Measurements from ENCODE around the gene ANKAR.
A peak's percentile ranks its signal among the peaks of the same experiment; 100 is the strongest.
"Not testable (repeated sequence)": the region's sequence is repeated elsewhere in the genome, so short reads cannot be mapped to it uniquely, and the experiment has no call there.

ANKAR gene, protein sequence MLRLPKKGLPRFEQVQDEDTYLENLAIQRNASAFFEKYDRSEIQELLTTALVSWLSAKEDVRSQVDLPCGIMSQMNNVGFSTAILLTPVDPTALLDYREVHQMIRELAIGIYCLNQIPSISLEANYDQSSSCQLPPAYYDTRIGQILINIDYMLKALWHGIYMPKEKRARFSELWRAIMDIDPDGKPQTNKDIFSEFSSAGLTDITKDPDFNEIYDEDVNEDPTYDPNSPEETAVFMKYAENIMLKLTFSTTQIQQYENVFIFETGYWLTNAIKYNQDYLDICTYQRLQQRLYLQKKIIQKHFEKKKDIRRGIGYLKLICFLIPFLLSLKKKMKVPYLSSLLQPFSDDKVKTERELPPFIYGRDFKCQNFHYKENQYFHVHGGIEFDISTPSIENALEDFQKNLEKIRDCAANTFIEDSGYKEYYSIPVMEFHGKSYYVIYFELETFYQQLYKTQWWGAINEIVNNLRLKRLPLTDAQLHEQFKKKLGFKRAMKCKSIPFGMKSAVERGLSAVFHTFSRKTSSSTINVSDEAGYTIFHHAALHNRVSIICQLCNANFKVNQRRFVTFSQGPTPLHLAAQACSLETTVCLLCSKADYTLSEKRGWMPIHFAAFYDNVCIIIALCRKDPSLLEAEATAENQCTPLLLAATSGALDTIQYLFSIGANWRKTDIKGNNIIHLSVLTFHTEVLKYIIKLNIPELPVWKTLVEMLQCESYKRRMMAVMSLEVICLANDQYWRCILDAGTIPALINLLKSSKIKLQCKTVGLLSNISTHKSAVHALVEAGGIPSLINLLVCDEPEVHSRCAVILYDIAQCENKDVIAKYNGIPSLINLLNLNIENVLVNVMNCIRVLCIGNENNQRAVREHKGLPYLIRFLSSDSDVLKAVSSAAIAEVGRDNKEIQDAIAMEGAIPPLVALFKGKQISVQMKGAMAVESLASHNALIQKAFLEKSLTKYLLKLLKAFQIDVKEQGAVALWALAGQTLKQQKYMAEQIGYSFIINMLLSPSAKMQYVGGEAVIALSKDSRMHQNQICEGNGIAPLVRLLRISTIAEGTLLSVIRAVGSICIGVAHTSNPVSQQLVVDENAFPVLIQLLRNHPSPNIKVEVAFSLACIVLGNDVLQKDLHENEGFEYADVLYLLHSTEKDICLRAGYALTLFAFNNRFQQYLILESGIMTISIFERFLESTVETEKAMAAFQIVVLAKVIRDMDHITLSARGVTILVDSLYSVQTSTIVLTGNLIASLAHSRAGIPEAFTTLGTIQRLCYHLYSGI (N-terminal part only)

DNA sequence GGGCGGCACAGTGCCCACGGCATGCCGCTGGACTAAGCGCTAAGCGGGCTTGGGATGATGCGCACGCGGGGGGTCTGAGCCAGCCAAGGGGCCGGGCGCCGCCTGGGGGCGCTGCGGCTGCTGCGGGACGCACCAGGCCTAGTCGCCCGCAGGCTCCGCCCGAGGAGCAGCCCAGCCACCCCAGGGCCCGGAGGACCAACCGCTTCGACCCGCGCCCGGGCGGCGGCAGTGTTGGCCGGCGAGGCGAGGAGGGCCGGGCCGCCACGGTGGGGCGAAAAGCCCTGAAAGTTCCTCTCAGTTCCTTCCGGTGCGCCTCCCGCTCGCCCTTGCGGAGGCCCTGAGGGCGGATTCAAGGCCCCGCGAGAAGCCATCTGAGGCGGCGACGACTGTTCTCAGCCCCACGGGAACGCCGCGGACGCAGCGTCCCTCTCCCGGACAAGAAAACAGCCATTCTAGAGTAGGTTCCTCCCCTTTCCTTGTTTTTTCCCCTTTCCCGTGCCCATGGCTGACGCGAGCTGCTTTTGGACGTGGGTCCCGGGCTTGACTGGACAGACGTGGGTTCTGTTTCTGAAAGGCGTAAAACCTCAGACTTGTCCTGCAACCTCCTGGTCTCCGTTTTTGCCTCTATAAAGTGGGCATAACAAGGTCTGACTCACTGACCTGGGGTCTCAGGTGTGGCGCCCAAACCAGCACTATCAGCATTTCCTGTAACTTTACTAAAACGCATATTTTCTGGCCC, at the start of gene ANKAR:
Gene ANKAR, plus strand, starts transcription at position 297 of the 739 bp plus-strand sequence. CDS start 1,821 bp downstream, outside the sequence.
- in situ Hi-C loops (cut with MboI; ENCODE audit: low pct_unique_long_range_greater_than_20kb, low sequenced_read_pairs), result no loop called here

DNA sequence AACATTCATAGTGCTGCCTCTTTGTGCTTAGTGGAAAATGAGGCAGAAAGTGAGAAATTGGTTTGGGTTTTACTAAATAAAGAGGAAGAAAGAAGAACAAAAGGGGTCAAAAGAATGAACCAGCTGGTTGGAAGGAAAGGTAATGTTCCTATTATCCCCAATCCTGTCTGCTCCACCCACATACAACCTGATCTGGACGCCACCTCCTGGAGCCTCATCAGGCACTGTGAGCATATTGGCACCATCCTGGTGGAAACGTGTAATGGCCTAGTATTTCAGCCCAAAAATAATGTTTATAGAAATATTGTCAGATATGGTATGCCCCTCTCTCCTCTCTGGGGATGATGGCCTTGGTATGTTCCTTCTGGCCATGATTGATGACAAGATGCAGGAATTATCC, 48.8 kb upstream of the ANKAR start:
- DNase-seq, result no peak
- in situ Hi-C loops (cut with MboI; ENCODE audit: low pct_unique_long_range_greater_than_20kb, low sequenced_read_pairs), result no loop called here

More for the DNA sequence above, at the start of gene ANKAR:
- peak; percentile 95 for DNase-seq

DNA sequence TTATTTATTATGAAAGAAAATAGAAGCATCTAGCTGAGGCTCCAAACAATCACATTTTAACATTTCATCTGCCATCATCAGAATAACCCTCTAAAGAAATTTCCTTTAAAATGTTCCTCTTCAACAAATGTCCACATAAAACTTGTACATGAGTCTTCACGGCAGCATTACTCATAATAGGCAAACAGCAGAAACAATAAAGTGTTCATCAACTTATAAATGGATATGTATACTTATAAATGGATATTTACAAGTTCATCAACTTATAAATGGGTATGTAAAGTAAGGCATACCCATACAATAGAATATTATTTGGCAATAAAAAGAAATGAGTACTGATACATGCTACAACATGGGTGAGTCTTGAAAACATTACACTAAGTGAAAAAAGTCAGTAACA, 46.7 kb upstream of the ANKAR start:
- in situ Hi-C loops (cut with MboI; ENCODE audit: low pct_unique_long_range_greater_than_20kb, low sequenced_read_pairs), result no loop called here
- no peak for DNase-seq

DNA sequence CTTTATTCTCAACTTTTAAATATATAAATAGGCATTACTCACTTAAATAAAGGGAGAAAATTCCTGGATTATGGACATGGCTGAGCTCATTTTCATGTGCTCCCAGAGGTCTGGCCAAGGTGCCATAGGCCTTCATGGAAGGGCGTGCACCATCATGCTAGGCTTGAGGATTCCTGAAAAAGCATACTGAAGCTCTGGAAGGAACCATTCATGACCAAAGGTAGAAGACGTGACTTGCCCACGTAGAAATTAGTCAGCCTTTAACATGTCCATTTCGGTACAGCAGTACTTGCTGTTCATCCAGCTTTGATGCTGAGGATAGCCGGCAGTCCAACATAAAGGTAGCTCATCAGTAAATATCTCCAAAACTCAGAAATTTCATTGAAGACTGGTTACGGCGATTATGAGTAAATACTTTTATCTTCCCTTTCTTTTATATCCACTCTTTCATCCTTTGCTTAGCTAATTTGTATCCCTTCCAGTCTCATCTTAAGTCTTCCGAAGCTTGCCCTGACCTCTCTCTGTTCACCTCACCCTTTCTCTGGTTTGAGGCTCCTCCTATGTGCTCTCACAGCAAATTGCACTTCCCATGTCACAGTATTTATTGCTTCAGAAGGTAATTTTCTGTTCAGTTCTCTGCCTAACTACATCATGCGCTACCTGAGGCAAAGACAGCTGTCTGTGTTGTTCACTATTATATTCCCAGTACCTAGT, 45.5 kb upstream of the ANKAR start:
- in situ Hi-C loops (cut with MboI; ENCODE audit: low pct_unique_long_range_greater_than_20kb, low sequenced_read_pairs), result no loop called here
- DNase-seq, result no peak

DNA sequence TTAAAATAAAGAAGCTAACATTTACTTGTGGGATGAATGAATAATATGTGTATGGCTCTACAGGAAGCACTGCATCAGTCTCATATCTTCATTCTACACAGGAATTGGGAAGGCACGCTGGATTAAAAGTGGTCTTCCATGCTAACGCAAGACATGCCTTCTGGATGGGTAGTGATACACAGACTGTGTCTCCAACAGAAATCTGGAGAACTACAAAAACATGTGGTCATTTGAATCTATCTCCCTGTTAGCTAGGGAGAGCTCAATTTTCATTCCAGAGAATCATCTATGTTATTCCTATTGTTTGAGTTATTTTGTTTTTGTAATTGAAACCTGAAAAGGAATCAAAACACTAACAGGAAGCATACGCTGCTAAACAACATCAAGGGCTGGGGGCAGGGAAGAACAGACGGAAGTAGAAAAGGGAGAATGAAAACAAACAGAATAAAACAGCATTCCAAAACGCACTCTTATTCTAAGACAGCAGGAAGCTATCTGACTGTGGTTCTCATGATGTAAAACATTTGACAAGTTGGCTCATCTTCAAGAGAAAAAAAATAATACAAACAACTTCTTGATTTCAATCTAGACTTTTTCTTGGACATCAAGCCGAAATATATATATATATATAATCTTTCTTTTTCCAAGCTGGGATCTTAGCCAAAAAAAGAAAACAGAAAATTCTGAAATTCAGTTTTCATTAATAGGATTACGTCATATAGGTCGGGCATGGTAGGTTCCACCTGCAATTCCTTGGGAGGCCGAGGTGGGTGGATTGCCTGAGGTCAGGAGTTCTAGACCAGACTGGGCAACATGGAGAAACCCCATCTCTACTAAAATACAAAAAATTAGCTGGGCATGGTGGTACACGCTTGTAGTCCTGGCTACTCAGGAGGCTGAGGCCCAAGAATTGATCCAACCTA, 44.7 kb upstream of the ANKAR start:
- in situ Hi-C loops (cut with MboI; ENCODE audit: low pct_unique_long_range_greater_than_20kb, low sequenced_read_pairs), result no loop called here
- DNase-seq, result no peak

DNA sequence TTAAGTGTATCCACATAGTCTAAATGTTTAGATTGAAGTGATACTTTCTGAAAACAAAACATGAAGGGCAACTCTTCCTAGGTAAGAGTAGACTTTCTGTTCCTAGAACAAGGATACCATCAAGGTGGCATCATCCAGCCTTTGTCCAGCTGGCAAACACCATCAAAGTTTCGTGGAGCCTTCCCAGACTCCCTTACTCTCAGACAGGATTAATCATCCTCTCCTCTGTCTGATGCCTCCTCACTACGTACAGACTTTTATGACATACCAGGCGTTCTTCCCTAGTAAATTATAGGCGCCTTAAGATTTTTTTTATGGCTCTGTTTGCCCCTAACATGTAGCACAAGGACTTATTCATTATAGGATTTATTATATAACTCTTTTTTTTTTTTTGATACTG, 42.6 kb upstream of the ANKAR start:
- DNase-seq, result no peak
- in situ Hi-C loops (cut with MboI; ENCODE audit: low pct_unique_long_range_greater_than_20kb, low sequenced_read_pairs), result no loop called here

DNA sequence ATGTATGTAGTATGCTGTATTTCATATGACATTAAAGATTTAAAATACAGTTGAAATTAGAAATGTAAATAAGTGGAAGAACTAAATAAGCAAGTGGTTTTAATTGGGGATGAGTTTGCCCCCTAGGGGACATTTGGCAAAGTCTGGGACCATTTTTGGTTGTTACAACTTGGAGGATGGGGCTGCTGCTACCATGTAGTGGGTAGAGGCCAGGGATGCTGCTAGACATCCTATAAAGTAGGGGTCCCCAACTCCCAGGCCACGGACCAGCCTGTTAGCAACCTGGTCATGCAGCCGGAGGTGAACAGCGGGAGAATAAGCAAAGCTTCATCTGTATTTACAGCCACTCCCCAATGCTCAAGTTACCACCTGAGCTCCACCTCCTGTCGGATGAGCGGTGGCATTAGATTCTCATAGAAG, 41.1 kb upstream of the ANKAR start:
- peak; percentile 14 for DNase-seq
- in situ Hi-C loops (cut with MboI; ENCODE audit: low pct_unique_long_range_greater_than_20kb, low sequenced_read_pairs), result no loop called here

DNA sequence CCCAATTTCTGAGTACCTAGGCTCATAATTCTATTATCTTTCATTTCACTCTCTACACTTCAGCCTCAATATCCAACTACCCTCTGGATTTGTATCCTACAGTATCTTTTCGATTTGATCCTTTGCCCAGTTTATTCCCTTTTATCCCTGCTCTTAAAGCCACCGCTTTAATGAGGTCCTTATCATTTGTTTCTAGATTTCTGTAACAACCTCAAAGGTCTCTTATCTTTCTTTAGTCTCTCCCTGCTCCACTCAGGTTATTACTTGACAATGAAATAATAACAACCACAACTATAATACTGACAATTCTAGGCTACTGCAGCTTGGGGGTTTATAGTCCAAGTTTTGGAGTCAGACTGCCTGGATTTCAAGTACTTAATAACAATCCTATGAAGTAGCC, 39.1 kb upstream of the ANKAR start:
- in situ Hi-C loops (cut with MboI; ENCODE audit: low pct_unique_long_range_greater_than_20kb, low sequenced_read_pairs), result no loop called here
- DNase-seq, result no peak

DNA sequence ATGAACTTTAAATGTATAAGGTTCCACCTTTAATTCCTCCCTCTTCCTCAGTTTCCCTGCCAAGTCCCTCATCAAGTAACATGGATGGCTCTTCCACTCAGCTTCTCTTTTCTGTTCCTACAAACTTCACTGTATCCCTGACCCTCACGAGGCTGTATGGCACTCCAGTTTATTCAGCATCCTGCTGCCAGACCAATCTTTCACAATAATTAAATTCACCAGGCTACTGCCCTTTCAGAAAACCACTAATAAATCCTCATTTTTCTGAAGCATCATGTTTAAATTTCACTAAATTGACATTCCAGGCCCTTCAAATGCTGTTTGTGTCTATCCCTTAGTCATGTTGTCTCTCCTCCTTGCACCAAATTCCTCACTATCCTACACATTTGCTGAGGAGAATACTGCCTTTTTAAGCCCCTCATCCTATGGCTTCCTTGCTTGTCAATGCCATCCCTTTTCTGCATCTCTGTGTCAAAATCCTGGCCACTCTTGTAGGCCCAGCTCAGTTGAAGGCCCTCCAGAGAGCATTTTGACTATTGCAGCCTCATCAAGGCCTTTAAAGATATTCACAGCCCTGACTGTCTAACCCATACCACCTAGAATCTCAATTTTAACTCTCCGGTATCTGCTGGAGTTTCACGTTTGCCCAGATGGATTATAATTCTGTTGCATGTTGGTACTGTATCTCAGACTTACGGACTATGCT, 36.0 kb upstream of the ANKAR start:
- no peak for DNase-seq
- in situ Hi-C loops (cut with MboI; ENCODE audit: low pct_unique_long_range_greater_than_20kb, low sequenced_read_pairs), result no loop called here

DNA sequence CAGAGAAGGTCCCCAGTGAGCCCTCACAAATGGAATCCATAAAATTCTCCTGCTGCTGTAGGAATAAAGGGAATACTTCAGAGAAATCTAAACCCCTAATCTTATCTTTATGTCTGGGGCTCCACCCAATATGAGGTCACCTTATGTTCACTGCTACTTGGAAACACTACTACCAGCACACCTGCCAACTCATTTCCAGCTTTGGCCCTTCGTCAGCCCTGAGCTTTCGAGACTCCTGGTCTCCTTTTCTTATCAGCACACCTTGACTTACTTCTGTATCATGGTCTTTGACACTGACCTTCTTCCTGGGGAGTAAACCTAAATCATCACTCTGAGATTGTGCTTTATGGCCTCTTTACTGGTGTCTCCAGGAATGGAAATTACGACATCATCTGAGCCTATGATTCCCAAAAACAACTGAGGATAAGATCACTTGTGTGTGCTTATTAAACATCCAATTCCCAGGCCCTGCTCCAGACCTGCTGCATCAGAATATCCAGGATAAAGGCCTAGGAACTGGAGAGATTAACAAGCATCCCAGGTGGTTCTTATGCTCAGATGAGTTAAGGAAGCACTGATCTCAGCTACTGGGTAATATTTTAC, 35.4 kb upstream of the ANKAR start:
- in situ Hi-C loops (cut with MboI; ENCODE audit: low pct_unique_long_range_greater_than_20kb, low sequenced_read_pairs), result no loop called here

DNA sequence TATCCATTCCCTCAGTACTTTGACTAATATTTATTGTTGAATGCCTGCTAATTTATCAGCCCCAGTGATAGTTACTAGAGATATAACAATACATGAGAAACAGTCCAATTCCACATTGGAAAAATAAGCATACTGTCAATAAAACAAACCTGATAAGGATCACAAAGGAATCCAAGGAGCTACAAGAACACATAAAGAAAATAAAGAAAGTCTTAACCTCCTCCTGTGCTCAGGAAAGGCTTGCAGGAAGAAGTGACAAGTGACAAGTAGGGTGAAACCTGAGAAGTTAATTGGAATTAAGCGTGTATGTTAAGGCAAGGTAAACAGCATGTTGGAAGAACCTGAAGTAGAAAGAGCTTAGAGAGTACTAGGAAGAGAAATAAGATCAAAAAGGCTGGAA, 33.5 kb upstream of the ANKAR start:
- in situ Hi-C loops (cut with MboI; ENCODE audit: low pct_unique_long_range_greater_than_20kb, low sequenced_read_pairs), result no loop called here
- DNase-seq, result no peak

More for the DNA sequence above, 35.4 kb upstream of the ANKAR start:
- DNase-seq, result no peak

DNA sequence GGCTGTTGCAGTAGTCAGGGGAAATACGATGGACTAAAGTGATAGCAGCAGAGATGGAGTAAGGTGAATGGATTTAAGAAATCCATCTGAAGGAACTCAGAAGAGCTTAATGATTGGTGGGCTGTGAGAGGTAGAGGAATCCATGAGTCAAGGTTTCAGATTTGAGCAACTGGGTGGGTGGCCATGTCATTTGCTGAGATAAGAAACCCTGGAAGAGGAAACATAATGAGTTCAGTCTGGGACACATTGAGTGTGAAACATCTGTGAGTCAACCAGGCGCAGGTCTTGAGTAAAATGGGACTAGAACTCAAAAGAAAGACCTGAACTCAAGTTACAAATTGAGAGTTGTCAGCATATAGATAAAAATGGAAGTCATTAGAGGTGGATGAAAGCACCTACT, 32.9 kb upstream of the ANKAR start:
- no peak for DNase-seq
- in situ Hi-C loops (cut with MboI; ENCODE audit: low pct_unique_long_range_greater_than_20kb, low sequenced_read_pairs), result no loop called here

DNA sequence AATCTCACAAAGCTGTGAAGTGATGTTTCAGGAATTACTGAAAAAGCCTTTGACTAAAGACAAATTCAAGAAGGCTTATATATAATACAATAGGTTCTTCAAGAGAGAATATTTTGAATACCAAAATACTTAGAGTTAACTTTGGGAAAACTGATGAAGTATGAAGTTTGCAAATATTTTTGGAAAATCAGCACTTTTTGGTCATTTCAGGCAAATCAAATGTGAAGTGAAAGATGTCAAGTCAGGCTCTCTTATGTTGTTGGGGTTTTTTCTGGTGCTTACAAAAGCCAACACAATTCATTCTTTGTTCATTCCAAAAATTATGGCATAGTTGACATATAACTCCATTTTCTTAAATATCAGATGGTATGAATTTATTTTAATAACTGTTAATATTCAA, 27.9 kb upstream of the ANKAR start:
- in situ Hi-C loops (cut with MboI; ENCODE audit: low pct_unique_long_range_greater_than_20kb, low sequenced_read_pairs), result no loop called here
- no peak for DNase-seq

DNA sequence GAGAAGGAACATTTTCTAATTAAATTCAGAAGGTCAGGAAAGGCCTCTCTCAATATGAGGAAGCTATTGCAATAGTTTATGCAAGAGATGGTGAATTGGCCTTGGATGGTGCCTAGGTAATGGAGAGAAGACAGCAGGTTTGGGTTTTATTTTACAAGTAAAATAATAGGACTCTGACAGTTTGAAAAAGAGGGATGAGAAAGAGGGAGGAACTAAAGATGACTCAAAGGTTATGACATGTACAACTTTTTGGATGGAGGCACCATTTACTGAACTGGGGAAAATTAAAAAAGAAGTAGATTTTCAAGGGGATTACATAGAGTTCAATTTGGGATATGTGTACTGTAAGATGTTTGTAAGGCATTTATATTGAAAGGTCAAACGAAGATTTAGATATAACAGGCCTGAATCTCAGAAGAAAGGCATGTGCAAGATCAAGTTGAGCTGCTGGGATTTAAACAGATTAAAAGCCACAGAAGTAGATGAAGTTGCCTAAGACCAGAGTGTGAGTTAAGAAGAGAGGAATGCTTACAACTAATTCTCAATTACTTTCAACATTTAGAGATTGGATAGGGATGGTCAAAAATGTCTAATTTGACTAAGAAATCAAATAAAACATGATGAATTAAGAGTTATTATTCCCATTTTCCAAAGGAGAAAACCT, 25.5 kb upstream of the ANKAR start:
- in situ Hi-C loops (cut with MboI; ENCODE audit: low pct_unique_long_range_greater_than_20kb, low sequenced_read_pairs), result no loop called here
- no peak for DNase-seq

DNA sequence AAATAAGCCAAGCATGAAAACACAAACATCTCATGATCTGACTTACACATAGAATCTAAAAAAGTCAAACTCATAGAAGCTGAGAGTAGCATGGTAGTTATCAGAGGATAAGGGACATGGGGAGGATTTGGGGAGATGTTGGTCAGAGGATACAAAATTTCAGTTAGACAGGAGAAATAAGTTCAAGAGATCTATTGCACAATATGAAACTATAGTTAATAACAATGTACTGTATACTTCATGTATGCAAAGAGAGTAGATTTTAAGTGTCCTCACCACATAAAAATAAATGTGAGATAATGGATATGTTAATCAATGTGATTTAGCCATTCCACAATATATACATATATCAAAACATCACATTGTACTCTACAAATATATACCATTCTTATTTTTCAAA, 23.2 kb upstream of the ANKAR start:
- in situ Hi-C loops (cut with MboI; ENCODE audit: low pct_unique_long_range_greater_than_20kb, low sequenced_read_pairs), result no loop called here
- DNase-seq, result no peak

DNA sequence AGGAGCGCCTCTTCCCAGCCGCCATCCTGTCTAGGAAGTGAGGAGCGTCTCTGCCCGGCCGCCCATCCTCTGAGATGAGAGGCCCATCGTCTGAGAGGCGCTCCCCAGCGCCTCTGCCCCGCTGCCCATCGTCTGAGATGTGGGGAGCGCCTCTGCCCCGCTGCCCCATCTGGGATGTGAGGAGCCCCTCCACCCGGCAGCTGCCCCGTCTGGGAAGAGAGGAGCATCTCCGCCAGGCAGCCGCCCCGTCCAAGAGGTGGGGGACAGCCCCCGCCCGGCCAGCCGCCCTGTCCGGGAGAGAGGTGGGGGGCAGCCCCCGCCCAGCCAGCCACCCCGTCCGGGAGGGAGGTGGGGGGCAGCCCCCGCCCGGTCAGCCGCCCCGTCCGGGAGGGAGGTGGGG, 21.0 kb upstream of the ANKAR start:
- DNase-seq; in situ Hi-C loops (cut with MboI; ENCODE audit: low pct_unique_long_range_greater_than_20kb, low sequenced_read_pairs): not testable (repeated sequence)
